GM21367 (cell line): ENCODE results near the gene THAP8.

ENCODE experiments used
- ATAC-seq: cut with Tn5 transposase; IDR thresholded peaks from one replicate; pipeline ENCODE4 v1.9.1; 2021; ENCODE audit not compliant: unreplicated experiment

Gene THAP8

DNA sequence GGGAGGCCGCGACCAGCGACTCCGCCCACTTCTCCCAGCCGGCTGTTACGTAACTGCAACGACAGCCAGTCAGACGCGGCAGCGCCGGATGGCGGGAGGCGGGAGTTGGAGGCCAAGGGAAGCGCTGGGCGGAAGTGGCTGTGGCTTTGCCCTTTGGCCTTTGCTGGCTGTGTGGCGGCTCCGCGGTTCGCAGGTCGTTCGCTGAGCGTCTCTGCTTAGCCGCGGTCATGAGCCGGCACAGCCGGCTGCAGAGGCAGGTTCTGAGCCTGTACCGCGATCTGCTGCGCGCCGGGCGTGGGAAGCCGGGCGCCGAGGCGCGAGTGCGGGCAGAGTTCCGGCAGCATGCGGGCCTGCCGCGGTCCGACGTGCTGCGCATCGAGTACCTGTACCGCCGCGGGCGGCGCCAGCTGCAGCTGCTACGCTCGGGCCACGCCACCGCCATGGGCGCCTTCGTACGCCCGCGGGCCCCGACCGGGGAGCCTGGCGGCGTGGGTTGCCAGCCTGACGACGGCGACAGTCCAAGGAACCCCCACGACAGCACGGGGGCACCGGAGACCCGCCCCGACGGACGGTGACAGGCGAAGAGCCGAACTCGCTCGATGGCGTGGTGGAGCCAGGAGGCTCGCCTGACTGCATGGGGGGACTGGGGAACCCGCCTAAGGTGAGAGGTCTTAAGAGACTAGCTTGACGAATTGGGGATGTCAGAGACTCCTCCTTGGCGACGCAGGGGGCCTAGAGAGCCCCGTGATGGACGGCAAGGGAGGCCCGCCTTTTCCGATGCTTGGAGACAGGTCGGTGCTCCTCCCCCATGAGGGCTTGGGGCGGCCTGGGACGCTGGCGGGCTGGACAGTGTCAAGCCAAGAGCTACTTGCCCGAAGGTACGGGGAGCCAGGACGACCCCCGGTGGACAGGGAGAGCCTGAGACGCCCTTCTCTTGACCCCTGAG lies 58.8 kb downstream of the THAP8 start, which contains the start of gene SDHAF1:
SDHAF1 (plus strand) TSS at position 141 of the 946 bp plus-strand sequence; CDS start at position 228, 87 bp downstream.
- ATAC-seq, result peak; percentile 71

DNA sequence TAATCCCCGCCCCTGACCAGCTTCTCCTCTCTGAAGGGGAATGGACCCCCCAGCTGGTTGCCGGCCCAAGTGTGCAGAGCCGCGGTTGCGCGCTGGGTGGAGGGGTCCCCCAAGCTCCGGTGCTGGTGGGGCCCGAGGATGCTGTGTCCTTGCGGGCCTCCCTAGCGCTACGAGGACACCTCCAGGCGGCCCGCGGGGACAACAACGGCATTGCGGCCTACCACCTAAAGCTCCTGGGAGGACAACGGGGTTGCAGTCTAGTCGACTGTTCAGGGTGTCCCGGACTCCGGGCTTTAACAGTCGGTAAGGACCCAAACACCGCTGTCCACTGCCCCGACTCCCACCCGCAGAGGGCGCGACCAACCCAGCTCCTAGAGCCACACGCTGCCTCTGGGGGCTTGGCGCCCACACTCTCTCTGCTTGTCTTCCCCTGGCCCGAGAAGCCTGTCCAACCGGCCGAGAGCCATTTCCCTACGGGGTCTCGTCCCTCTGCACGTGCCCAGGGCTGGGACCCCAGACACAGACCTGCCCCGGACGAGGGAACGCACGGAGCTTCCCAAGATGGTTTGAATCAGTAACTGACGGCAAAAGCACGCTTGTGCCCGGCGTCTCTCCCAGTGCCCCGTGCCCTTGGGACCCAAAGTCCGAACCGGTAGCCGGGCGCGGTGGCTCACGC lies 60.0 kb downstream of the THAP8 start:
- ATAC-seq, result no peak

DNA sequence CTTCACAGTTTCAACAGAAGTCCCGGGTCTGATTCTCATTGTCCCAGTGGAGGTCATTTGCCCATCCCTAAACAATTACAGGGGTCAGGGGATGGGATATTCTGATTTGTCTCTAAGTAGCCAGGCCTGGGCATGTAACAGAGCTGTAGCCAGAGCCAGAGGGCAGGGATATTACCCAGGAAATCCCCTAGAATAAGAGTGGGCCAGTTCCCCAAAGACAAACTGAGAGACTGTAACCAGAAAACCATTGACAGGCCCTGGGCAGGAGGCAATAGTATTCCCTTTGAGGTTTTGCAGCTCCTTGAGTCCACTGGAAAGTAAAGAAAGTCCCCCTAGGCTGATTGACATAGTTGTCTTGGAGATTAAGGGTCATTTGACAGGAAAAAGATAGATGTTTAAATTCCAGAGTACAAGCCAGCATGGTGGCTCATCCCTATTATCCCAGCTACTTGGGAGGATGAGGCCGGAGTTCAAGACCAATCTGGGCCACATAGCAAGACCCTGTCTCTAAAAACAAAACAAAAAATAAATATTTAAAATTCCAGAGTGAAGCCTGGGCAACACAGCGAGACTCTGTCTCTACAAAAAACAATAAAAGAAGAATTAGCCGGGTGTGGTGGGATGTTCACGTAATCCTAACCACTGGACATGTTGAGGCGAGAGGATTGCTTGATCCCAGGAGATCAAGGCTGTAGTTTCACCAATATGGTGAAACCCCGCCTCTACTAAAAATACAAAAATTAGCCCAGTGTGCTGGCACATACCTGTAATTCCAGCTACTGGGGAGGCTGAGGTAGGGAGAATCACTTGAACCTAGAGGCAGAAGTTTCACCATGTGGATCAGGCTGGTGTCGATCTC lies 60.9 kb downstream of the THAP8 start:
- no peak for ATAC-seq

GRCh38 chr19:35991731-35992450 lies 62.2 kb downstream of the THAP8 start:
- ATAC-seq, result no peak

DNA sequence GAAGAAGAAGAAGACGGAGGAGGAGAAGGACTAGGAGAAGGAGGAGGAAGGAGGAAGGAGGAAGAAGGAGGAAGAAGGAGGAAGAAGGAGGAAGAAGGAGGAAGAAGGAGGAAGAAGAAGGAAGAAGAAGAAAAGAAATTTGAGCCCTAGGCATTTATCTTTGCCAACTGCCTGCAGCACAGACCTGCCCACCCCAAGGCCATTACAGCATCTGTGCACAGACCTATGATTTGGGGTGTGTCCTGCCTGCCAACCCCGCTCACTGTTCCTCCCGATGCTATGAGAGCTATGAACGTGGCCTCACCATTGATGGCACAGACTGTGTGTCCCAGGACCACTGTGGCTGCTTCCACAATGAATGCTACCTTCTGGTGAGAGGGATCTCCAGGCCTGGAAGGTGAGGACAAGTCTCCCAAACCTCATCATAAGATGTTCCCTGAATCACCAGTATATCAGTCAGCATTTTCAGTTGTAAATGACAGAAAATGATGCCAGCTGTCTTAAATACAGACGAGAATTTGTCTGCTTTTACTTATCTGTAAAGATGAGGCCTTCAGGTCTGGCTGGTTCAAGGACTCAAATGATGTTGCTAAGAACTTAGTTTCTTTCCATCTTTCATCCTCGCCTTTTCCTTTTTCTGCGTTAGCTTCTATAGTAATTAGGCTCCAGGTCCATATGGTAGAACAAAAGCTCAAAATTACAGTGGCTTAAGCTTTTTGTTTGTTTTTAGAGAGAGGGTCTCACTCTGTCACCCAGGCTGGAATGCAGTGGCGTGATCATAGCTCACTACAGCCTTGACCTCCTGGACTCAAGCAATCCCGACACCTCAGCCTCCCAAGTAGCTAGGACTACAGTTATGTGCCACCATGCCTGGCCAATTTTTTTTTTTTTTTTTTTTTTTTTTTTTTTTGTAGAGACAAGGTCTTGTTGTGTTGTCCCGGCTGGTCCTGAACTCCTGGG lies 63.0 kb downstream of the THAP8 start:
- no peak for ATAC-seq

DNA sequence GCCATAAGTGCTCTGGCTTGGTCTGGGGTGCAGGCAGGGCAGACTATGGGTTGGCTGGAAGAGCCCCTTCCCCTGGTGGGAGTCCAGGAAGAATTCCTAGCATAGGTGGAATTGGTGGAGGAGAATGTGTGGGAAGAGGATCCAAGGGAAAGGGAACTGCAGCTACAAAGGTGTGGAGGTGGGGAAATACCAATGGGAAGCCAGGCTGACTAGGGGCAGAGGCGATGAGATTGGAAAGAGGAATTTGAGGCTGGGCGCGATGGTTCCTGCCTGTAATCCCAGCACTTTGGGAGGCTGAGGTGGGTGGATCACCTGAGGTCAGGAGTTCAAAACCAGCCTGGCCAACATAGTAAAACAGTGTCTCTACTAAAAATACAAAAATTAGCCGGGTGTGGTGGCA lies 63.9 kb downstream of the THAP8 start:
- no peak for ATAC-seq

- no peak for ATAC-seq
Observed at GRCh38 chr19:35988824-35989223, 65.3 kb downstream of the THAP8 start.

DNA sequence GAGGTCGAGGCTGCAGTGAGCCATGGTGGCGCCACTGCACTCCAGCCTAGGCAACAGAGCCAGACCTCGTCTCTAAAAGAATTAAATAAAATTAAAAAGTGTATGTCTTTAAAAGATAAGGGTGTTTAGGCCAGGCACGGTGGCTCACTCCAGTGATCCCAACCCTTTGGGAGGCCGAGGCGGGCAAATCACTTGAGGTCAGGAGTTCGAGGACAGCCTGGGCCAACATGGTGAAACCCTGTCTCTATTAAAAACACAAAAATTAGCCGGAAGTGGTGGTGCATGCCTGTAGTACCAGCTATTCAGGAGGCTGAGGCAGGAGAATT lies 66.6 kb downstream of the THAP8 start:
- no peak for ATAC-seq

DNA sequence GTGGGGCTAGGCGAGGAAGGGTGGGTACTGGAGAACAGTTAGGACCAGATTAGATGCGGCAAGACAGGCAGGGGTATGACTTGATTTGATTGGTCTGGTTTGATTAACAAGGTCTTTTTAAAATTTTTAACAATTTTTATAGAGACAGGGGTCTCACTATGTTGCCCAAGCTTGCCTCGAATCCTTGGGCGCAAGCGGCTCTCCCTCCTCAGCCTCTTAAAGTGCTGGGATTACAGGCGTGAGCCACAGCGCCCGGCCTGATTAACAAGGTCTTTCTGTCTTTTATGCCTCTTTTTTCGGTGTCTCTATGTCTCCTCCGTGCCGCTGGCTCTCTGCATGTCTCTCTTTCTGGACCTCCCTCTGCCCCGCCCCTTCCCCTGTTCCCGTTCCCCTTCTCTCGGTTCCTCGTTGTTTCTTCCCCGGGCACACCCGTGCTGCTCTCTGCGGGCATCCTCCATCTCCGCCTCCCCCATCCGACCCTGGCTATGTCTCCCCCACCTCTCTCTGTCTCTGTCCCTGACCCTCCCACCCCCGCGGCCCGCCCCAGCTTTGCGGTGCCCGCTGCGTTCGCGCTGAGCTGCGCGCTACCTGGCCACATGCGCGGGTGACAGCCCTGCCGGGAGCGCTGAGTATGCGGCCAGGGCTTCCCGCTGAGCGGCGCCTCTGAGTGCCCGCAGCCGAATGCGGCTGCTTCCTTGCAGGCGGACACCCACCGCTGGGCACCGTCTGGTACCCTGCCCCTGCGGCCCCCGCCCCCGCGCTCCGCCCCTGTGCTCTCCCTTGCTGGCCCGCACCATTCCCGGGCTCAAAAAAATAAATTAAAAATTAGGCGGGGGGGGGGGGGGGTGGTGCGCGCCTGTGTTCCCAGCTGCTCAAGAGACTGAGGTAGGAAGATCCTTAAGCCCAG lies 67.2 kb downstream of the THAP8 start:
- ATAC-seq, result no peak

GRCh38 chr19:35986111-35986510 lies 68.0 kb downstream of the THAP8 start:
- no peak for ATAC-seq
